ENCODE data around the gene EYA2. TPM values are rescaled to one million over a fixed set of nuclear protein-coding genes. Genes with fewer than 3 reads are reported as not detected.

The EYA2 gene
- total and polyA plus RNA-seq, 4 donors: 0.17 to 0.54 (median 0.23) TPM; not detected in 1

DNA sequence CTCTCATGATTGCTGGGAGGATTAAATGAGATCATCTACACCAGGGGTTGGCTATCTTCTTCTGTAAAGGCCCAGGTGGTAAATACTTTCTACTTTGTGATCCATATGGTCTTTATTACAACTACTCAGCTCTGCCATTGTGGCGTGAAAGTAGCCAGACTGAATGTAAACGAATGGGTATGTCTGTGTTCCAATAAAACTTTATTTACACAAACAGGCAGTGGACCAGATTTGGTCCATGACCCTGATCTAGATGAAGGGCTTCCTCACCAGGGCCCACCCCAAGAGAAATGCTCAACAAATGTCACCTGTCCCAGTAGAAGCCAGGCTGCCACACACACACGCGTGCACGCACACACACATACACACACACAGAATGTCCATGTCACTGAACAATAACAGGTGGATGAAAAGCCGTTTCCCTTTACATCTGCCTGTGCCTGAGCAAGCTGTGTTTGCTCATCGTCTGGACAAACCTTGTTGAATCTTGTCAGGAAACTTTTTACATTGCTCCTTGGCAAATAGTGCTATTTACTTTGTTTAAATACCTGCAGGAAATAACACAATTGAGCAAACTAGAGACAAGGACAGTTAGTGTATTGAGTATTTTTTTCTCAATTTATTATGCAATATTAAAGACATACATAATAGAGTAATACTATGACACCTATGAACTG lies 114.3 kb downstream of the EYA2 start:
- no peak for DNase-seq (ENCODE audit: low spot score)

GRCh38 chr20:47009784-47010183 lies 115.1 kb downstream of the EYA2 start:
- Histone ChIP-seq H3K4me1 (ENCODE audit: control insufficient read depth in 4 of 4, insufficient read depth in 4 of 4, low read length in 3 of 4) (no peaks in the 10 kb centered on the region), H3K4me3 (ENCODE audit: low read depth in 1 of 3, low read length in 3 of 3) (no peak overlapping the region), H3K9ac (ENCODE audit: low read depth in 1 of 2, low read length in 2 of 2) (no peak overlapping the region), H3K36me3 (ENCODE audit: control insufficient read depth in 4 of 4, insufficient read depth in 3 of 4, low read depth in 1 of 4, low read length in 3 of 4) (no peaks in the 10 kb centered on the region), H3K9me3 (ENCODE audit: control insufficient read depth in 4 of 4, low read length in 3 of 4) (no peaks in the 10 kb centered on the region), H3K27me3 (ENCODE audit: control insufficient read depth in 4 of 4, insufficient read depth in 4 of 4, low read length in 3 of 4) (no peaks in the 10 kb centered on the region), H3K27ac (ENCODE audit: low read depth in 1 of 2, low read length in 2 of 2) (no peak overlapping the region)
- no peak for TF ChIP-seq NR2F2 (IDR thresholded peaks at IDR 0.05)
- no peak for DNase-seq (ENCODE audit: low spot score)

More for the DNA sequence above, 114.3 kb downstream of the EYA2 start:
- no peaks in the 10 kb centered on the region for H3K36me3 ChIP-seq (ENCODE audit: control insufficient read depth in 4 of 4, insufficient read depth in 3 of 4, low read depth in 1 of 4, low read length in 3 of 4)
- peaks cover 0 to 4% (median 0%) of the 10 kb centered on the region in 4 donors for H3K9me3 ChIP-seq (ENCODE audit: control insufficient read depth in 4 of 4, low read length in 3 of 4)
- H3K4me3 ChIP-seq (ENCODE audit: low read depth in 1 of 3, low read length in 3 of 3): no peak overlapping the region
- 79% methylated on average over 7 of the region's 7 CpGs for WGBS
- H3K27ac ChIP-seq (ENCODE audit: low read depth in 1 of 2, low read length in 2 of 2): no peak overlapping the region
- TF ChIP-seq RAD21 (IDR thresholded peaks at IDR 0.05) (no peak), EGR1 (IDR thresholded peaks at IDR 0.05; ENCODE audit: low read depth in 2 of 2) (no peak)
- no peak overlapping the region for H3K9ac ChIP-seq (ENCODE audit: low read depth in 1 of 2, low read length in 2 of 2)
- H3K4me1 ChIP-seq (ENCODE audit: control insufficient read depth in 4 of 4, insufficient read depth in 4 of 4, low read length in 3 of 4): no peaks in the 10 kb centered on the region
- no peaks in the 10 kb centered on the region for H3K27me3 ChIP-seq (ENCODE audit: control insufficient read depth in 4 of 4, insufficient read depth in 4 of 4, low read length in 3 of 4)

DNA sequence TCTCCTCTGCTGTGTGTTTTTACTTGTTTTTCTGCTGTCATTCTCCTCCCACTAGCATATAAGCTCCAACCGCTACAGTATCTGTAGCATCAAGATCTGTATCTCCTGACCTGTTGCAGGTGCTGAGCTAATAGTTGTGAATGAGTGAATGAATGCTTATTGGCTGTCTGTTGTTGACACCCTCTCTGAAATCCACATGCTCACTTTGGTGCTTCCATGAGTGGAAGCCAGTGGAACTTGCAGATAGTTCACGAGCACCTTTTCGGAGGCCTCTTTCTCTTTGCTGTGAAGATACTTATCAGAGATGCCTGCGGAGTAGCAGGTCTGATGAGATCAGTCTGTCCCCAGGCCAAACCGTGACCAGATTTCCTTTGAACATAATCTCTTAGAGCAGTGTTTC lies 117.3 kb downstream of the EYA2 start:
- Histone ChIP-seq H3K27me3 (ENCODE audit: control insufficient read depth in 4 of 4, insufficient read depth in 4 of 4, low read length in 3 of 4) (no peaks in the 10 kb centered on the region), H3K36me3 (ENCODE audit: control insufficient read depth in 4 of 4, insufficient read depth in 3 of 4, low read depth in 1 of 4, low read length in 3 of 4) (no peaks in the 10 kb centered on the region), H3K9me3 (ENCODE audit: control insufficient read depth in 4 of 4, low read length in 3 of 4) (no peaks in the 10 kb centered on the region), H3K9ac (ENCODE audit: low read depth in 1 of 2, low read length in 2 of 2) (no peak overlapping the region), H3K4me3 (ENCODE audit: low read depth in 1 of 3, low read length in 3 of 3) (no peak overlapping the region), H3K4me1 (ENCODE audit: control insufficient read depth in 4 of 4, insufficient read depth in 4 of 4, low read length in 3 of 4) (no peaks in the 10 kb centered on the region), H3K27ac (ENCODE audit: low read depth in 1 of 2, low read length in 2 of 2) (no peak overlapping the region)
- no peak for DNase-seq (ENCODE audit: low spot score)
- 61% methylated on average over 5 of the region's 5 CpGs for WGBS
- TF ChIP-seq RXRA (IDR thresholded peaks at IDR 0.05) (no peak), NR2F2 (IDR thresholded peaks at IDR 0.05) (no peak), HNF4G (IDR thresholded peaks at IDR 0.05) (no peak)

- Histone ChIP-seq H3K27ac (ENCODE audit: low read depth in 1 of 2, low read length in 2 of 2) (no peak overlapping the region), H3K4me3 (ENCODE audit: low read depth in 1 of 3, low read length in 3 of 3) (no peak overlapping the region), H3K4me1 (ENCODE audit: control insufficient read depth in 4 of 4, insufficient read depth in 4 of 4, low read length in 3 of 4) (no peaks in the 10 kb centered on the region), H3K36me3 (ENCODE audit: control insufficient read depth in 4 of 4, insufficient read depth in 3 of 4, low read depth in 1 of 4, low read length in 3 of 4) (no peaks in the 10 kb centered on the region), H3K27me3 (ENCODE audit: control insufficient read depth in 4 of 4, insufficient read depth in 4 of 4, low read length in 3 of 4) (no peaks in the 10 kb centered on the region), H3K9ac (ENCODE audit: low read depth in 1 of 2, low read length in 2 of 2) (no peak overlapping the region), H3K9me3 (ENCODE audit: control insufficient read depth in 4 of 4, low read length in 3 of 4) (no peaks in the 10 kb centered on the region)
- DNase-seq (ENCODE audit: low spot score): no peak
- WGBS: 84% methylated on average over 8 of the region's 8 CpGs
- no peak for TF ChIP-seq FOXA2 (IDR thresholded peaks at IDR 0.05)
- TF ChIP-seq REST (IDR thresholded peaks at IDR 0.05): no peak
- TF ChIP-seq JUND (IDR thresholded peaks at IDR 0.05): no peak
- TF ChIP-seq, protein P1, sequence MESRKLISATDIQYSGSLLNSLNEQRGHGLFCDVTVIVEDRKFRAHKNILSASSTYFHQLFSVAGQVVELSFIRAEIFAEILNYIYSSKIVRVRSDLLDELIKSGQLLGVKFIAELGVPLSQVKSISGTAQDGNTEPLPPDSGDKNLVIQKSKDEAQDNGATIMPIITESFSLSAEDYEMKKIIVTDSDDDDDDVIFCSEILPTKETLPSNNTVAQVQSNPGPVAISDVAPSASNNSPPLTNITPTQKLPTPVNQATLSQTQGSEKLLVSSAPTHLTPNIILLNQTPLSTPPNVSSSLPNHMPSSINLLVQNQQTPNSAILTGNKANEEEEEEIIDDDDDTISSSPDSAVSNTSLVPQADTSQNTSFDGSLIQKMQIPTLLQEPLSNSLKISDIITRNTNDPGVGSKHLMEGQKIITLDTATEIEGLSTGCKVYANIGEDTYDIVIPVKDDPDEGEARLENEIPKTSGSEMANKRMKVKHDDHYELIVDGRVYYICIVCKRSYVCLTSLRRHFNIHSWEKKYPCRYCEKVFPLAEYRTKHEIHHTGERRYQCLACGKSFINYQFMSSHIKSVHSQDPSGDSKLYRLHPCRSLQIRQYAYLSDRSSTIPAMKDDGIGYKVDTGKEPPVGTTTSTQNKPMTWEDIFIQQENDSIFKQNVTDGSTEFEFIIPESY (IDR thresholded peaks at IDR 0.05): no peak
- no peak for TF ChIP-seq HNF4A (conservative IDR thresholded peaks at IDR 0.05)
- TF ChIP-seq HNF4G (IDR thresholded peaks at IDR 0.05): no peak
- TF ChIP-seq TAF1 (conservative IDR thresholded peaks at IDR 0.05): no peak
Observed at GRCh38 chr20:47013606-47014005, 119.0 kb downstream of the EYA2 start.
